HCT116 (cell line): Measurements from ENCODE around the gene CASTOR1. TPM values are rescaled to one million over a fixed set of nuclear protein-coding genes. Genes with fewer than 3 reads are reported as not detected.

Experiments used
- ATAC-seq: fragments of 200-7000 bp; cut with Tn5 transposase; 2 replicates; pipeline ENCODE4 v1.9.1; 2020; ENCODE audit warnings: mild to moderate bottlenecking, moderate library complexity
- BruUV-seq: library from RNA; stranded (reverse); fragments of 400-500 nt; replicated peaks from 2 replicates; lab custom pipeline; 2021; lab: Mats Ljungman, UMichigan
- CTCF ChIA-PET: fragments of 300-600 bp; sonication (Branson Sonifier 250); formaldehyde crosslinking; loops from one replicate; lab custom pipeline; 2021; ENCODE audit warnings: antibody characterized with exemption; lab: Charles Lee
- POLR2A ChIA-PET: fragments of 300-600, 350-600 bp; sonication (Branson Sonifier 250); formaldehyde crosslinking; loops from one replicate; lab custom pipeline; 2021; ENCODE audit warnings: antibody characterized with exemption; lab: Charles Lee
- RAD21 ChIA-PET, 2 experiments: fragments of 300-600 bp; sonication (Branson Sonifier 250); formaldehyde crosslinking; loops; one replicate each; lab custom pipeline; 2023; ENCODE audit warnings: low total read pairs in 2 of 2; ENCODE audit not compliant: uncharacterized antibody in 2 of 2, unreplicated experiment in 2 of 2, low non-redundant PET in 1 of 2; lab: Charles Lee
- DNase-seq: peaks from one replicate; pipeline ENCODE4 v3.0.0-alpha.2; 2010; ENCODE audit warnings: low read depth, low spot score
- H2AFZ ChIP-seq: fragments of 200-600 bp; shearing (Covaris generic), sonication (generic); 2 replicates; pipeline ENCODE4 v1.6.1; 2017; ENCODE audit warnings: low read depth, mixed run types, mixed read lengths, antibody characterized with exemption, low read length; ENCODE audit not compliant: poor library complexity, severe bottlenecking
- H3K27ac ChIP-seq: 2 replicates; pipeline ENCODE4 v1.5.1; 2012; ENCODE audit warnings: low read depth, low read length
- H3K27me3 ChIP-seq: fragments of 200-600 bp; sonication (generic); 2 replicates; pipeline ENCODE4 v1.6.1; 2016; ENCODE audit warnings: mixed run types, low read length, mixed read lengths; ENCODE audit not compliant: insufficient read depth
- H3K36me3 ChIP-seq, 2 experiments: fragments of 200-500 bp in 1 of 2; fragments of 200-600 bp in 1 of 2; sonication (Bioruptor generic) in 1 of 2; sonication (generic) in 1 of 2; 2 replicates each; pipeline versions ENCODE4 v1.5.1 to v1.6.1; 2014 to 2016; ENCODE audit warnings: low read length in 2 of 2, inconsistent platforms in 1 of 2, mixed read lengths in 1 of 2, mixed run types in 1 of 2; ENCODE audit not compliant: insufficient read depth in 2 of 2, control insufficient read depth in 1 of 2
- H3K4me1 ChIP-seq, 2 experiments: fragments of 200-600 bp in 1 of 2; sonication (generic) in 1 of 2; 2 replicates each; pipeline versions ENCODE4 v1.5.1 to v1.6.1; 2012 to 2017; ENCODE audit warnings: low read length in 2 of 2, inconsistent platforms in 1 of 2, mild to moderate bottlenecking in 1 of 2, mixed read lengths in 1 of 2, mixed run types in 1 of 2, moderate library complexity in 1 of 2; ENCODE audit not compliant: insufficient read depth in 2 of 2, control insufficient read depth in 1 of 2
- H3K4me2 ChIP-seq: fragments of 200-600 bp; sonication (generic); 2 replicates; pipeline ENCODE4 v1.6.1; 2017; ENCODE audit warnings: mixed run types, low read length, mixed read lengths
- H3K4me3 ChIP-seq, 2 experiments: fragments of 200-600 bp in 1 of 2; sonication (generic) in 1 of 2; replicated peaks in 1 of 2; 2 replicates each; pipeline ENCODE4 v1.5.1; 2011 to 2016; ENCODE audit warnings: low read length in 2 of 2, control low read depth in 1 of 2, low read depth in 1 of 2, mild to moderate bottlenecking in 1 of 2, mixed read lengths in 1 of 2, mixed run types in 1 of 2
- H3K79me2 ChIP-seq: fragments of 200-600 bp; sonication (generic); 2 replicates; pipeline ENCODE4 v1.6.1; 2017; ENCODE audit warnings: mild to moderate bottlenecking, mixed run types, low read length, moderate library complexity, mixed read lengths; ENCODE audit not compliant: insufficient read depth
- H3K9ac ChIP-seq: fragments of 200-600 bp; sonication (generic); 2 replicates; pipeline ENCODE4 v1.6.1; 2016; ENCODE audit warnings: low read length, mixed read lengths
- H3K9me2 ChIP-seq: fragments of 200-600 bp; sonication (generic), shearing (Covaris generic); 2 replicates; pipeline ENCODE4 v1.6.1; 2017; ENCODE audit warnings: mixed run types, mild to moderate bottlenecking, moderate library complexity; ENCODE audit not compliant: insufficient read depth
- H3K9me3 ChIP-seq, 2 experiments: fragments of 200-500 bp in 1 of 2; fragments of 200-600 bp in 1 of 2; sonication (Bioruptor generic) in 1 of 2; sonication (generic) in 1 of 2; 2 replicates each; pipeline ENCODE4 v1.6.1; 2014 to 2017; ENCODE audit warnings: low read length in 2 of 2, mixed read lengths in 2 of 2, inconsistent platforms in 1 of 2, low read depth in 1 of 2, mild to moderate bottlenecking in 1 of 2, mixed run types in 1 of 2, moderate library complexity in 1 of 2; ENCODE audit not compliant: control insufficient read depth in 1 of 2, insufficient read depth in 1 of 2
- H4K20me1 ChIP-seq: fragments of 200-600 bp; sonication (generic), shearing (Covaris generic); 2 replicates; pipeline ENCODE4 v1.6.1; 2017; ENCODE audit warnings: mixed run types, mild to moderate bottlenecking, moderate library complexity; ENCODE audit not compliant: insufficient read depth
- CBX3 ChIP-seq: IDR thresholded peaks from 2 replicates; pipeline ENCODE4 v1.6.1; 2012; ENCODE audit warnings: low read depth
- CEBPB ChIP-seq: IDR thresholded peaks from 2 replicates; pipeline ENCODE4 v1.6.1; 2012; ENCODE audit warnings: low read depth
- EGR1 ChIP-seq: IDR thresholded peaks from 2 replicates; pipeline ENCODE4 v1.6.1; 2012; ENCODE audit warnings: low read depth
- ELF1 ChIP-seq: IDR thresholded peaks from 2 replicates; pipeline ENCODE4 v1.6.1; 2012; ENCODE audit warnings: low read depth, borderline replicate concordance
- EZH2 ChIP-seq: fragments of 200-600 bp; sonication (generic); IDR thresholded peaks from 2 replicates; pipeline ENCODE4 v1.6.1; 2017; ENCODE audit warnings: antibody characterized with exemption, mixed run types
- EZH2phosphoT487 ChIP-seq: fragments of 200-600 bp; IDR thresholded peaks from 2 replicates; pipeline ENCODE4 v1.6.1; 2018; ENCODE audit warnings: antibody characterized with exemption, borderline replicate concordance
- JUND ChIP-seq: IDR thresholded peaks from 2 replicates; pipeline ENCODE4 v1.6.1; 2012
- POLR2A ChIP-seq: IDR thresholded peaks from 2 replicates; pipeline ENCODE4 v1.7.0; 2011; ENCODE audit warnings: borderline replicate concordance; ENCODE audit not compliant: insufficient read depth, insufficient read length; ENCODE audit errors: extremely low read depth
- POLR2AphosphoS5 ChIP-seq: IDR thresholded peaks from 2 replicates; pipeline ENCODE4 v1.6.1; 2011; ENCODE audit warnings: mild to moderate bottlenecking, low read depth, low read length, moderate library complexity
- RAD21 ChIP-seq: IDR thresholded peaks from 2 replicates; pipeline ENCODE4 v1.6.1; 2012; ENCODE audit warnings: low read depth, mild to moderate bottlenecking
- REST ChIP-seq: IDR thresholded peaks from 2 replicates; pipeline ENCODE4 v1.6.1; 2012; ENCODE audit warnings: low read depth
- SIN3A ChIP-seq: IDR thresholded peaks from 2 replicates; pipeline ENCODE4 v1.6.1; 2012; ENCODE audit warnings: low read depth
- SP1 ChIP-seq: IDR thresholded peaks from 2 replicates; pipeline ENCODE4 v1.6.1; 2012; ENCODE audit warnings: low read depth
- TCF7L2 ChIP-seq: IDR thresholded peaks from 2 replicates; pipeline ENCODE4 v1.7.0; 2011; ENCODE audit warnings: borderline replicate concordance, inconsistent platforms; ENCODE audit not compliant: insufficient read depth, insufficient read length; ENCODE audit errors: extremely low read depth
- YY1 ChIP-seq: IDR thresholded peaks from 2 replicates; pipeline ENCODE4 v1.6.1; 2011; ENCODE audit warnings: low read length, low read depth, moderate library complexity, mild to moderate bottlenecking; ENCODE audit not compliant: insufficient replicate concordance; ENCODE audit errors: extremely low read depth
- ZBTB33 ChIP-seq: IDR thresholded peaks from 2 replicates; pipeline ENCODE4 v1.6.1; 2011; ENCODE audit warnings: mild to moderate bottlenecking, low read length, moderate library complexity; ENCODE audit not compliant: insufficient replicate concordance; ENCODE audit errors: extremely low read depth
- ZFX ChIP-seq: fragments of 450-650 bp; IDR thresholded peaks from 2 replicates; pipeline ENCODE4 v1.6.1; 2017
- ZNF274 ChIP-seq: fragments of 200-500 bp; sonication (Bioruptor generic); IDR thresholded peaks from 2 replicates; pipeline ENCODE4 v1.6.1; 2014; ENCODE audit warnings: mild to moderate bottlenecking, low read depth, low read length, inconsistent platforms
- intact Hi-C: fragments of 100-400 bp; cut with micrococcal nuclease; formaldehyde crosslinking; loops from 2 replicates; pipeline ENCODE4 v1.10.0; 2022
- total RNA-seq: library from RNA; stranded (reverse); gene quantifications from one replicate; pipeline ENCODE4 v1.2.1, GENCODE V29; 2021; ENCODE audit not compliant: unreplicated experiment
- TF ChIP-seq, protein P1 (sequence below): IDR thresholded peaks from 2 replicates; pipeline ENCODE4 v1.6.1; 2012

Gene CASTOR1
- total RNA-seq, 1 experiment from 2014 or later: 6.5 TPM

- no peak for ATAC-seq
- intact Hi-C loops: no loop called here
- Histone ChIP-seq H4K20me1 (no peaks in the 10 kb centered on the region), H3K9me2 (no peaks in the 10 kb centered on the region), H3K4me2 (peak overlapping the region; percentile 97), H2AFZ (no peak overlapping the region), H3K27me3 (no peaks in the 10 kb centered on the region), H3K36me3 (peaks cover 2 to 4% of the 10 kb centered on the region in 2 experiments; a peak in 2 of 4 replicates), H3K79me2 (no peaks in the 10 kb centered on the region), H3K9ac (peak overlapping the region; percentile 33; the same call in 1 of the 2 replicates), H3K4me1 (peaks cover 37 to 53% of the 10 kb centered on the region in 2 experiments), H3K4me3 (no peak overlapping the region), H3K9me3 (no peaks in the 10 kb centered on the region), H3K27ac (peak overlapping the region; percentile 40; the same call in 1 of the 2 replicates)
- TF ChIP-seq ZBTB33 (no peak), TCF7L2 (no peak), ELF1 (no peak), SIN3A (no peak), ZNF274 (no peak), SP1 (no peak), POLR2AphosphoS5 (no peak; the same call in 1 of the 2 replicates), YY1 (no peak), EZH2phosphoT487 (no peak), POLR2A (no peak), RAD21 (no peak), REST (no peak), CEBPB (no peak), JUND (no peak), CBX3 (no peak), EZH2 (no peak), ZFX (no peak), EGR1 (no peak)
- TF ChIP-seq, protein P1, sequence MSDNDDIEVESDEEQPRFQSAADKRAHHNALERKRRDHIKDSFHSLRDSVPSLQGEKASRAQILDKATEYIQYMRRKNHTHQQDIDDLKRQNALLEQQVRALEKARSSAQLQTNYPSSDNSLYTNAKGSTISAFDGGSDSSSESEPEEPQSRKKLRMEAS: no peak
- no TSS peak for BruUV-seq
- ChIA-PET RAD21 (interaction anchor here (0.8 to 1.1 kb wide), 2 partner anchors 36 kb away, joined by 3 to 9 read pairs; partner anchors contain the start of gene TBC1D10A (in 2 of the 2)), POLR2A (interaction anchor here (0.6 to 1.7 kb wide), 4 partner anchors 12 to 97 kb away, joined by 3 to 8 read pairs (median 4); partner anchors contain the start of genes RNF215 and TBC1D10A), CTCF (interaction anchor here (4.6 to 5.4 kb wide), 2 partner anchors 36 to 98 kb away, joined by 57 to 81 read pairs; partner anchors contain the start of genes RNF215 and TBC1D10A)
- DNase-seq: no peak
Observed at GRCh38 chr22:30290342-30291057, 1.2 kb upstream of the CASTOR1 start.
